ENCODE results near the gene KCNN3.

KCNN3 gene

GRCh38 chr1:154808261-154808908 is 61.7 kb downstream of the KCNN3 start:
- Histone ChIP-seq H3K4me3 (ENCODE audit: low read length) (no peak overlapping the region), H3K36me3 (ENCODE audit: control insufficient read depth, low read depth, low read length) (no peaks in the 10 kb centered on the region), H3K9me3 (ENCODE audit: control insufficient read depth, low read depth, low read length) (no peaks in the 10 kb centered on the region), H3K27ac (ENCODE audit: low read length) (no peak overlapping the region), H3K27me3 (ENCODE audit: control insufficient read depth, insufficient read depth, low read length) (no peaks in the 10 kb centered on the region), H3K9ac (ENCODE audit: low read length) (no peak overlapping the region), H3K4me1 (ENCODE audit: control insufficient read depth, low read depth, low read length) (peaks cover 11% of the 10 kb centered on the region)

GRCh38 chr1:154807048-154807591 is 63.0 kb downstream of the KCNN3 start:
- no peaks in the 10 kb centered on the region for H3K9me3 ChIP-seq (ENCODE audit: control insufficient read depth, low read depth, low read length)
- H3K27me3 ChIP-seq (ENCODE audit: control insufficient read depth, insufficient read depth, low read length), result no peaks in the 10 kb centered on the region
- no peak overlapping the region for H3K9ac ChIP-seq (ENCODE audit: low read length)
- no peak overlapping the region for H3K27ac ChIP-seq (ENCODE audit: low read length)
- peaks cover 7% of the 10 kb centered on the region for H3K4me1 ChIP-seq (ENCODE audit: control insufficient read depth, low read depth, low read length)
- H3K4me3 ChIP-seq (ENCODE audit: low read length), result no peak overlapping the region
- H3K36me3 ChIP-seq (ENCODE audit: control insufficient read depth, low read depth, low read length), result no peaks in the 10 kb centered on the region

GRCh38 chr1:154806333-154806732 is 63.7 kb downstream of the KCNN3 start:
- no peak overlapping the region for H3K4me3 ChIP-seq (ENCODE audit: low read length)
- H3K27me3 ChIP-seq (ENCODE audit: control insufficient read depth, insufficient read depth, low read length), result no peaks in the 10 kb centered on the region
- H3K4me1 ChIP-seq (ENCODE audit: control insufficient read depth, low read depth, low read length), result peaks cover under 1% of the 10 kb centered on the region
- no peaks in the 10 kb centered on the region for H3K9me3 ChIP-seq (ENCODE audit: control insufficient read depth, low read depth, low read length)
- H3K9ac ChIP-seq (ENCODE audit: low read length), result no peak overlapping the region
- H3K36me3 ChIP-seq (ENCODE audit: control insufficient read depth, low read depth, low read length), result no peaks in the 10 kb centered on the region
- H3K27ac ChIP-seq (ENCODE audit: low read length), result no peak overlapping the region

- no peak overlapping the region for H3K9ac ChIP-seq (ENCODE audit: low read length)
- no peak overlapping the region for H3K27ac ChIP-seq (ENCODE audit: low read length)
- no peak overlapping the region for H3K4me3 ChIP-seq (ENCODE audit: low read length)
- no peaks in the 10 kb centered on the region for H3K4me1 ChIP-seq (ENCODE audit: control insufficient read depth, low read depth, low read length)
- H3K27me3 ChIP-seq (ENCODE audit: control insufficient read depth, insufficient read depth, low read length), result no peaks in the 10 kb centered on the region
- H3K36me3 ChIP-seq (ENCODE audit: control insufficient read depth, low read depth, low read length), result no peaks in the 10 kb centered on the region
- no peaks in the 10 kb centered on the region for H3K9me3 ChIP-seq (ENCODE audit: control insufficient read depth, low read depth, low read length)
Observed at GRCh38 chr1:154802982-154803920, 66.8 kb downstream of the KCNN3 start.

- Histone ChIP-seq H3K4me1 (ENCODE audit: control insufficient read depth, low read depth, low read length) (no peaks in the 10 kb centered on the region), H3K27me3 (ENCODE audit: control insufficient read depth, insufficient read depth, low read length) (no peaks in the 10 kb centered on the region), H3K36me3 (ENCODE audit: control insufficient read depth, low read depth, low read length) (no peaks in the 10 kb centered on the region), H3K4me3 (ENCODE audit: low read length) (no peak overlapping the region), H3K27ac (ENCODE audit: low read length) (no peak overlapping the region), H3K9ac (ENCODE audit: low read length) (no peak overlapping the region), H3K9me3 (ENCODE audit: control insufficient read depth, low read depth, low read length) (no peaks in the 10 kb centered on the region)
Observed at GRCh38 chr1:154802336-154802969, 67.6 kb downstream of the KCNN3 start.

GRCh38 chr1:154801234-154802011 is 68.7 kb downstream of the KCNN3 start:
- Histone ChIP-seq H3K36me3 (ENCODE audit: control insufficient read depth, low read depth, low read length) (no peaks in the 10 kb centered on the region), H3K27me3 (ENCODE audit: control insufficient read depth, insufficient read depth, low read length) (no peaks in the 10 kb centered on the region), H3K4me1 (ENCODE audit: control insufficient read depth, low read depth, low read length) (no peaks in the 10 kb centered on the region), H3K4me3 (ENCODE audit: low read length) (no peak overlapping the region), H3K9me3 (ENCODE audit: control insufficient read depth, low read depth, low read length) (no peaks in the 10 kb centered on the region), H3K27ac (ENCODE audit: low read length) (no peak overlapping the region), H3K9ac (ENCODE audit: low read length) (no peak overlapping the region)

GRCh38 chr1:154799188-154799587 is 70.9 kb downstream of the KCNN3 start:
- Histone ChIP-seq H3K4me1 (ENCODE audit: control insufficient read depth, low read depth, low read length) (no peaks in the 10 kb centered on the region), H3K27me3 (ENCODE audit: control insufficient read depth, insufficient read depth, low read length) (no peaks in the 10 kb centered on the region), H3K4me3 (ENCODE audit: low read length) (no peak overlapping the region), H3K9ac (ENCODE audit: low read length) (no peak overlapping the region), H3K36me3 (ENCODE audit: control insufficient read depth, low read depth, low read length) (no peaks in the 10 kb centered on the region), H3K9me3 (ENCODE audit: control insufficient read depth, low read depth, low read length) (no peaks in the 10 kb centered on the region), H3K27ac (ENCODE audit: low read length) (no peak overlapping the region)

GRCh38 chr1:154798645-154799044 is 71.4 kb downstream of the KCNN3 start:
- Histone ChIP-seq H3K9me3 (ENCODE audit: control insufficient read depth, low read depth, low read length) (no peaks in the 10 kb centered on the region), H3K27me3 (ENCODE audit: control insufficient read depth, insufficient read depth, low read length) (no peaks in the 10 kb centered on the region), H3K36me3 (ENCODE audit: control insufficient read depth, low read depth, low read length) (no peaks in the 10 kb centered on the region)

GRCh38 chr1:154797175-154797574 is 72.9 kb downstream of the KCNN3 start:
- Histone ChIP-seq H3K27me3 (ENCODE audit: control insufficient read depth, insufficient read depth, low read length) (no peaks in the 10 kb centered on the region), H3K9ac (ENCODE audit: low read length) (no peak overlapping the region), H3K4me3 (ENCODE audit: low read length) (no peak overlapping the region), H3K4me1 (ENCODE audit: control insufficient read depth, low read depth, low read length) (no peaks in the 10 kb centered on the region), H3K36me3 (ENCODE audit: control insufficient read depth, low read depth, low read length) (no peaks in the 10 kb centered on the region), H3K27ac (ENCODE audit: low read length) (no peak overlapping the region), H3K9me3 (ENCODE audit: control insufficient read depth, low read depth, low read length) (no peaks in the 10 kb centered on the region)

More at GRCh38 chr1:154798645-154799044, 71.4 kb downstream of the KCNN3 start:
- H3K9ac ChIP-seq (ENCODE audit: low read length), result no peak overlapping the region
- H3K4me1 ChIP-seq (ENCODE audit: control insufficient read depth, low read depth, low read length), result no peaks in the 10 kb centered on the region
- no peak overlapping the region for H3K4me3 ChIP-seq (ENCODE audit: low read length)
- no peak overlapping the region for H3K27ac ChIP-seq (ENCODE audit: low read length)

- Histone ChIP-seq H3K27ac (ENCODE audit: low read length) (no peak overlapping the region), H3K9me3 (ENCODE audit: control insufficient read depth, low read depth, low read length) (no peaks in the 10 kb centered on the region), H3K9ac (ENCODE audit: low read length) (no peak overlapping the region), H3K36me3 (ENCODE audit: control insufficient read depth, low read depth, low read length) (no peaks in the 10 kb centered on the region), H3K4me1 (ENCODE audit: control insufficient read depth, low read depth, low read length) (no peaks in the 10 kb centered on the region), H3K27me3 (ENCODE audit: control insufficient read depth, insufficient read depth, low read length) (no peaks in the 10 kb centered on the region), H3K4me3 (ENCODE audit: low read length) (no peak overlapping the region)
Observed at GRCh38 chr1:154796303-154796892, 73.7 kb downstream of the KCNN3 start.
